Measurements from ENCODE around the gene CC2D2A. TPM values are rescaled to one million over a fixed set of nuclear protein-coding genes. Genes with fewer than 3 reads are reported as not detected.

CC2D2A gene
- total and polyA plus RNA-seq, 10 of the 15 experiments (the other 5 are each of a cell fraction or from before 2014, with no cell fraction given) = 0.04 to 1.1 (median 0.26) TPM

DNA sequence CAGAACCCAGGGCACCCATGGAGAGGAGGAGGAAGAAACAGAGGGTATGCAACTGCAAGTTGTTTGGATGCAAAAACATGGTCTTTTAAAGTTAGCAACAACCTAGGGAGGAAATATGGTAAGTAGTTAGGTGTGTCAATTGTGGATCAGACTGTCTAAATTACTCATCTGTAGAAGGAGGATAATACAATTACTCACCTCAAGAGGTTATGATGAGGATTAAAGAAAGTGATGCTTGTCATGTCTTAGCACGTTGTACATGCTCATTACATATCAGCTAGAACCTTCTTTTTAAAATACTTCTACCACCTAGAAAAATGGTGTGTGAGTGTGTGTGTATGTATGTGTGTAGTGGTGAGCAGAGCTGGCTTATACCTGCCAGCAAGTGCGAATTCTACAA lies 44.2 kb upstream of the CC2D2A start (continued):
- TF ChIP-seq MXI1 (IDR thresholded peaks at IDR 0.05; ENCODE audit: low read depth, low read length) (no peak), GABPA (IDR thresholded peaks at IDR 0.05; ENCODE audit: low read depth) (no peak), CHD1 (IDR thresholded peaks at IDR 0.05; ENCODE audit: low read depth, low read length) (no peak), POLR2A (IDR thresholded peaks at IDR 0.05; ENCODE audit: low read depth, low read length) (no peak), NR2C2 (IDR thresholded peaks at IDR 0.05; ENCODE audit: borderline replicate concordance, control insufficient read depth, insufficient read length, low read depth) (no peak), NBN (IDR thresholded peaks at IDR 0.05) (no peak), RELA (IDR thresholded peaks at IDR 0.05; ENCODE audit: borderline replicate concordance, partially characterized antibody) (no peak)

DNA sequence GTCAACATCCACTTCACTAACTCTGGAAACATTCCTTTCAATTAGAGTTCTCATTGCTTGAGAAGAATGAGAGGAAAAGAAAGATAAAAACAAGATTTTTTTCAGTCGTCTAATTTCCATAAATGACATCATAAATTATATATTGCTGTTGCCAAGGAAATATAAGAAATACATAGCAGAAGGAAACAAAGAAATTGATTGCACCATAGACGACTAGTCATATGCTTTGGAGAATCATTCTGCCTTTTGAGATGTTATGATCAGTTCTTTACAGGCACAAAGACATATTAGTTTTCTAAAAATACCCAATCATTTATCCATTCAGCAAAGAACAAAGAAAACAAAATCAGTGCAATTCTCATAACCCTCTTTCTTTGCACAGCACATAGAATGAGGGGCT lies 42.5 kb upstream of the CC2D2A start:
- CTCF ChIA-PET = interaction anchor here (0.9 to 1.4 kb wide), 3 partner anchors 9 to 30 kb away, joined by 3 to 4 read pairs (median 4); no protein-coding TSS in a partner anchor
- RAD21 ChIA-PET (ENCODE audit: unreplicated experiment) = no interaction called here
- in situ Hi-C loops (cut with MboI) (no loop called here), intact Hi-C loops (cut with micrococcal nuclease; ENCODE audit: unreplicated experiment) (no loop called here)
- ATAC-seq (no peak), DNase-seq (ENCODE audit: low read depth, low spot score) (no peak), FAIRE-seq (no peak)
- POLR2A ChIA-PET = no interaction called here
- no peak overlapping the region for H3K27ac ChIP-seq (ENCODE audit: control insufficient read depth, insufficient read depth)
- no peaks in the 10 kb centered on the region for H3K4me1 ChIP-seq (ENCODE audit: control insufficient read depth, insufficient read depth, low read length)
- H3K4me2 ChIP-seq (ENCODE audit: control insufficient read depth, insufficient read depth) = no peak overlapping the region
- H3K36me3 ChIP-seq (ENCODE audit: control insufficient read depth in 2 of 2, insufficient read depth in 2 of 2, low read length in 1 of 2) = no peaks in the 10 kb centered on the region
- SMC1A ChIA-PET (ENCODE audit: uncharacterized antibody, unreplicated experiment) = no interaction called here
- no peaks in the 10 kb centered on the region for H3K79me2 ChIP-seq (ENCODE audit: control insufficient read depth, insufficient read depth, low read length)
- peaks cover 0 to 1% of the 10 kb centered on the region in 2 experiments; a peak in 1 of 4 replicates for H3K27me3 ChIP-seq (replicated peaks in 1 of 2; ENCODE audit: control insufficient read depth in 2 of 2, insufficient read depth in 2 of 2, low read length in 1 of 2)
- no peaks in the 10 kb centered on the region for H4K20me1 ChIP-seq (ENCODE audit: control insufficient read depth, insufficient read depth)
- WGBS (ENCODE audit: insufficient coverage, insufficient replicate concordance, low lambda C conversion rate, missing lambda C conversion rate) = 0% methylated on average over 2 of the region's 2 CpGs
- no peak overlapping the region for H3K4me3 ChIP-seq
- BruUV-seq (replicated peaks) = no TSS peak
- no peaks in the 10 kb centered on the region for H3K9me3 ChIP-seq (replicated peaks; ENCODE audit: control insufficient read depth, insufficient read depth, low read length)
- no peak overlapping the region for H3K9ac ChIP-seq (ENCODE audit: control insufficient read depth, insufficient read depth, low read length)
- H2AFZ ChIP-seq (ENCODE audit: control insufficient read depth, low read depth, low read length) = no peak overlapping the region
- TF ChIP-seq NFXL1 (IDR thresholded peaks at IDR 0.05; ENCODE audit: borderline replicate concordance) = no peak
- TF ChIP-seq PAX8 (IDR thresholded peaks at IDR 0.05) = no peak
- TF ChIP-seq ETV6 (conservative IDR thresholded peaks at IDR 0.05 in 1 of 2, IDR thresholded peaks at IDR 0.05 in 1 of 2; ENCODE audit: borderline replicate concordance in 1 of 2, low read depth in 1 of 2) = no peak
- TF ChIP-seq HCFC1 (IDR thresholded peaks at IDR 0.05; ENCODE audit: low read length) = no peak
- TF ChIP-seq NR2F1 (conservative IDR thresholded peaks at IDR 0.05) = no peak
- TF ChIP-seq, protein P1, sequence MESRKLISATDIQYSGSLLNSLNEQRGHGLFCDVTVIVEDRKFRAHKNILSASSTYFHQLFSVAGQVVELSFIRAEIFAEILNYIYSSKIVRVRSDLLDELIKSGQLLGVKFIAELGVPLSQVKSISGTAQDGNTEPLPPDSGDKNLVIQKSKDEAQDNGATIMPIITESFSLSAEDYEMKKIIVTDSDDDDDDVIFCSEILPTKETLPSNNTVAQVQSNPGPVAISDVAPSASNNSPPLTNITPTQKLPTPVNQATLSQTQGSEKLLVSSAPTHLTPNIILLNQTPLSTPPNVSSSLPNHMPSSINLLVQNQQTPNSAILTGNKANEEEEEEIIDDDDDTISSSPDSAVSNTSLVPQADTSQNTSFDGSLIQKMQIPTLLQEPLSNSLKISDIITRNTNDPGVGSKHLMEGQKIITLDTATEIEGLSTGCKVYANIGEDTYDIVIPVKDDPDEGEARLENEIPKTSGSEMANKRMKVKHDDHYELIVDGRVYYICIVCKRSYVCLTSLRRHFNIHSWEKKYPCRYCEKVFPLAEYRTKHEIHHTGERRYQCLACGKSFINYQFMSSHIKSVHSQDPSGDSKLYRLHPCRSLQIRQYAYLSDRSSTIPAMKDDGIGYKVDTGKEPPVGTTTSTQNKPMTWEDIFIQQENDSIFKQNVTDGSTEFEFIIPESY (IDR thresholded peaks at IDR 0.05) = no peak
- no peak for TF ChIP-seq IRF4 (IDR thresholded peaks at IDR 0.05; ENCODE audit: low read depth, low read length)
- no peak for TF ChIP-seq SIN3A (IDR thresholded peaks at IDR 0.05; ENCODE audit: low read depth, low read length)
- TF ChIP-seq E2F4 (IDR thresholded peaks at IDR 0.05; ENCODE audit: low read depth, low read length) = no peak
- no peak for TF ChIP-seq E4F1 (IDR thresholded peaks at IDR 0.05; ENCODE audit: borderline replicate concordance, partially characterized antibody)

Measured in GM12878 (cell line).